RWPE2 (cell line): ENCODE data around the gene MGAT3.

Experiments
- ATAC-seq: fragments of 200-7000 bp; cut with Tn5 transposase; 3 replicates; pipeline ENCODE4 v1.9.1; 2021; ENCODE audit warnings: low read depth
- DNase-seq: peaks from one replicate; pipeline ENCODE4 v3.0.0-alpha.2; 2020; ENCODE audit warnings: low spot score
- H3K27ac ChIP-seq: fragments of 450-650 bp; 2 replicates; pipeline ENCODE4 v1.5.1; 2017; ENCODE audit warnings: mild to moderate bottlenecking; ENCODE audit not compliant: poor library complexity, severe bottlenecking
- H3K27me3 ChIP-seq: fragments of 250-450 bp; sonication (Bioruptor Pico); 2 replicates; pipeline ENCODE4 v1.5.1; 2021; ENCODE audit warnings: mild to moderate bottlenecking, moderate library complexity; ENCODE audit not compliant: insufficient read depth, poor library complexity, severe bottlenecking
- H3K36me3 ChIP-seq: fragments of 250-450 bp; sonication (Bioruptor Pico); 2 replicates; pipeline ENCODE4 v1.5.1; 2020; ENCODE audit warnings: low read depth, mild to moderate bottlenecking, moderate library complexity
- H3K4me1 ChIP-seq: fragments of 250-450 bp; sonication (Bioruptor Pico); 2 replicates; pipeline ENCODE4 v1.5.1; 2021; ENCODE audit warnings: mild to moderate bottlenecking, moderate library complexity; ENCODE audit not compliant: insufficient read depth, poor library complexity, severe bottlenecking
- H3K4me3 ChIP-seq: fragments of 250-450 bp; sonication (Bioruptor Pico); 2 replicates; pipeline ENCODE4 v1.5.1; 2021; ENCODE audit warnings: mild to moderate bottlenecking, moderate library complexity; ENCODE audit not compliant: severe bottlenecking
- H3K9me3 ChIP-seq: fragments of 250-450 bp; sonication (Bioruptor Pico); 2 replicates; pipeline ENCODE4 v1.5.1; 2021; ENCODE audit warnings: mild to moderate bottlenecking, moderate library complexity; ENCODE audit not compliant: severe bottlenecking
- CTCF ChIP-seq: fragments of 450-650 bp; IDR thresholded peaks from one replicate; pipeline ENCODE4 v1.5.1; 2017; ENCODE audit warnings: mild to moderate bottlenecking, moderate library complexity; ENCODE audit not compliant: poor library complexity, severe bottlenecking

MGAT3 gene

GRCh38 chr22:39422721-39423120 is 34.1 kb upstream of the MGAT3 start:
- H3K27ac ChIP-seq: no peak overlapping the region
- H3K27me3 ChIP-seq: no peaks in the 10 kb centered on the region
- DNase-seq: no peak
- no peak overlapping the region for H3K4me3 ChIP-seq
- H3K4me1 ChIP-seq: no peaks in the 10 kb centered on the region
- peaks cover 64% of the 10 kb centered on the region for H3K36me3 ChIP-seq
- no peaks in the 10 kb centered on the region for H3K9me3 ChIP-seq
- no peak for TF ChIP-seq CTCF
- no peak for ATAC-seq

GRCh38 chr22:39423976-39424375 is 32.8 kb upstream of the MGAT3 start:
- ATAC-seq (no peak), DNase-seq (no peak)
- no peaks in the 10 kb centered on the region for H3K9me3 ChIP-seq
- no peak overlapping the region for H3K27ac ChIP-seq
- H3K27me3 ChIP-seq: no peaks in the 10 kb centered on the region
- H3K4me1 ChIP-seq: no peaks in the 10 kb centered on the region
- H3K36me3 ChIP-seq: peaks cover 63% of the 10 kb centered on the region
- no peak overlapping the region for H3K4me3 ChIP-seq
- no peak for TF ChIP-seq CTCF

- no peak for TF ChIP-seq CTCF
- Histone ChIP-seq H3K4me1 (no peaks in the 10 kb centered on the region), H3K4me3 (no peak overlapping the region), H3K9me3 (no peaks in the 10 kb centered on the region), H3K36me3 (peaks cover 59% of the 10 kb centered on the region), H3K27me3 (no peaks in the 10 kb centered on the region), H3K27ac (no peak overlapping the region)
- no peak for DNase-seq
- ATAC-seq: no peak
Observed at GRCh38 chr22:39426380-39427043, 30.3 kb upstream of the MGAT3 start.

GRCh38 chr22:39427751-39428596 is 28.8 kb upstream of the MGAT3 start:
- H3K36me3 ChIP-seq: peaks cover 56% of the 10 kb centered on the region
- H3K4me1 ChIP-seq: no peaks in the 10 kb centered on the region
- DNase-seq (no peak), ATAC-seq (no peak)
- no peak overlapping the region for H3K27ac ChIP-seq
- H3K9me3 ChIP-seq: no peaks in the 10 kb centered on the region
- H3K27me3 ChIP-seq: no peaks in the 10 kb centered on the region
- TF ChIP-seq CTCF: no peak
- no peak overlapping the region for H3K4me3 ChIP-seq

- no peak overlapping the region for H3K27ac ChIP-seq
Observed at GRCh38 chr22:39428597-39429071, 28.2 kb upstream of the MGAT3 start.

More at GRCh38 chr22:39428597-39429071, 28.2 kb upstream of the MGAT3 start:
- ATAC-seq (no peak), DNase-seq (no peak)
- H3K4me3 ChIP-seq: no peak overlapping the region
- no peak for TF ChIP-seq CTCF
- no peaks in the 10 kb centered on the region for H3K9me3 ChIP-seq
- H3K36me3 ChIP-seq: peaks cover 50% of the 10 kb centered on the region
- no peaks in the 10 kb centered on the region for H3K27me3 ChIP-seq
- H3K4me1 ChIP-seq: no peaks in the 10 kb centered on the region
